Measurements from ENCODE around the gene GNG7. TPM values are rescaled to one million over a fixed set of nuclear protein-coding genes. Genes with fewer than 3 reads are reported as not detected.
"Not testable (repeated sequence)": the region's sequence is repeated elsewhere in the genome, so short reads cannot be mapped to it uniquely, and the experiment has no call there.

GNG7 gene
- total RNA-seq, 1 donor from 2014 or later: 0.68 TPM

GRCh38 chr19:2600914-2601870 is 101.3 kb downstream of the GNG7 start:
- ATAC-seq: peak; percentile 62

GRCh38 chr19:2594319-2594718 is 108.2 kb downstream of the GNG7 start:
- ATAC-seq: no peak

GRCh38 chr19:2592824-2593223 is 109.7 kb downstream of the GNG7 start:
- ATAC-seq: no peak

- no peak for ATAC-seq
These were observed 110.8 kb downstream of the GNG7 start for GRCh38 chr19:2591537-2592291.

- no peak for ATAC-seq
These were observed 111.7 kb downstream of the GNG7 start for GRCh38 chr19:2590630-2591399.

GRCh38 chr19:2589441-2589840 is 113.1 kb downstream of the GNG7 start:
- ATAC-seq: no peak

GRCh38 chr19:2588081-2588777 is 114.3 kb downstream of the GNG7 start:
- no peak for ATAC-seq

- ATAC-seq: no peak
These were observed 115.3 kb downstream of the GNG7 start for GRCh38 chr19:2587001-2587719.

- ATAC-seq: no peak
These were observed 116.3 kb downstream of the GNG7 start for GRCh38 chr19:2586196-2586595.

- ATAC-seq: no peak
These were observed 118.5 kb downstream of the GNG7 start for GRCh38 chr19:2584002-2584401.

GRCh38 chr19:2582984-2583956 is 119.2 kb downstream of the GNG7 start:
- no peak for ATAC-seq

- ATAC-seq: not testable (repeated sequence)
These were observed 122.1 kb downstream of the GNG7 start for GRCh38 chr19:2580396-2580795.

- ATAC-seq: no peak
These were observed 122.7 kb downstream of the GNG7 start for GRCh38 chr19:2579678-2580280.

GRCh38 chr19:2578901-2579677 is 123.4 kb downstream of the GNG7 start:
- peak; percentile 71 for ATAC-seq

- ATAC-seq: no peak
These were observed 124.1 kb downstream of the GNG7 start for GRCh38 chr19:2578391-2578890.

GRCh38 chr19:2577722-2578335 is 124.7 kb downstream of the GNG7 start:
- ATAC-seq: no peak

GRCh38 chr19:2575734-2576481 is 126.6 kb downstream of the GNG7 start:
- ATAC-seq: peak; percentile 27
